HG02610 (cell line): ENCODE data around the gene GCN1.

ENCODE experiments used
- ATAC-seq: cut with Tn5 transposase; IDR thresholded peaks from one replicate; pipeline ENCODE4 v1.9.1; 2021; ENCODE audit warnings: mild to moderate bottlenecking, moderate library complexity; ENCODE audit not compliant: unreplicated experiment

Gene GCN1

GRCh38 chr12:120095736-120096135 is 98.8 kb downstream of the GCN1 start:
- ATAC-seq = no peak

- ATAC-seq = no peak
Measured at GRCh38 chr12:120095331-120095730, 99.2 kb downstream of the GCN1 start.

GRCh38 chr12:120094485-120094884 is 100.0 kb downstream of the GCN1 start:
- ATAC-seq = no peak

GRCh38 chr12:120093592-120094355 is 100.7 kb downstream of the GCN1 start:
- ATAC-seq = no peak

GRCh38 chr12:120093336-120093591 is 101.3 kb downstream of the GCN1 start:
- no peak for ATAC-seq

- no peak for ATAC-seq
Measured at GRCh38 chr12:120092551-120093335, 101.8 kb downstream of the GCN1 start.

- ATAC-seq = no peak
Measured at GRCh38 chr12:120091371-120092090, 103.0 kb downstream of the GCN1 start.

- ATAC-seq = no peak
Measured at GRCh38 chr12:120090626-120091295, 103.8 kb downstream of the GCN1 start.

GRCh38 chr12:120090206-120090605 is 104.3 kb downstream of the GCN1 start:
- ATAC-seq = no peak

- no peak for ATAC-seq
Measured at GRCh38 chr12:120089796-120090195, 104.7 kb downstream of the GCN1 start.

- no peak for ATAC-seq
Measured at GRCh38 chr12:120089105-120089504, 105.4 kb downstream of the GCN1 start.

GRCh38 chr12:120086801-120087621 is 107.5 kb downstream of the GCN1 start:
- peak; percentile 96 for ATAC-seq

- no peak for ATAC-seq
Measured at GRCh38 chr12:120085920-120086645, 108.4 kb downstream of the GCN1 start.

GRCh38 chr12:120081641-120082040 is 112.9 kb downstream of the GCN1 start:
- ATAC-seq = no peak

- no peak for ATAC-seq
Measured at GRCh38 chr12:120079411-120080400, 114.8 kb downstream of the GCN1 start.

- no peak for ATAC-seq
Measured at GRCh38 chr12:120078868-120079267, 115.6 kb downstream of the GCN1 start.

- no peak for ATAC-seq
Measured at GRCh38 chr12:120077260-120077659, 117.3 kb downstream of the GCN1 start.
